HCT116 (cell line): ENCODE measurements around the gene GPT2.

Source experiments
- POLR2A ChIP-seq: IDR thresholded peaks from 2 replicates; pipeline ENCODE4 v1.7.0; 2011; ENCODE audit warnings: borderline replicate concordance; ENCODE audit not compliant: insufficient read depth, insufficient read length; ENCODE audit errors: extremely low read depth
- RAD21 ChIP-seq: IDR thresholded peaks from 2 replicates; pipeline ENCODE4 v1.6.1; 2012; ENCODE audit warnings: low read depth, mild to moderate bottlenecking
- YY1 ChIP-seq: IDR thresholded peaks from 2 replicates; pipeline ENCODE4 v1.6.1; 2011; ENCODE audit warnings: low read length, low read depth, moderate library complexity, mild to moderate bottlenecking; ENCODE audit not compliant: insufficient replicate concordance; ENCODE audit errors: extremely low read depth
- TF ChIP-seq, protein P1 (sequence below), 3 experiments: fragments of 200-600 bp in 1 of 3; sonication (generic) in 1 of 3; IDR thresholded peaks in 2 of 3; conservative IDR thresholded peaks in 1 of 3; 2 replicates each; pipeline ENCODE4 v1.5.1; 2012 to 2017; ENCODE audit warnings: low read depth in 2 of 3, low read length in 2 of 3, antibody characterized with exemption in 1 of 3, borderline replicate concordance in 1 of 3, control low read depth in 1 of 3, mild to moderate bottlenecking in 1 of 3, mixed read lengths in 1 of 3, mixed run types in 1 of 3, moderate library complexity in 1 of 3; ENCODE audit not compliant: insufficient read depth in 1 of 3

DNA sequence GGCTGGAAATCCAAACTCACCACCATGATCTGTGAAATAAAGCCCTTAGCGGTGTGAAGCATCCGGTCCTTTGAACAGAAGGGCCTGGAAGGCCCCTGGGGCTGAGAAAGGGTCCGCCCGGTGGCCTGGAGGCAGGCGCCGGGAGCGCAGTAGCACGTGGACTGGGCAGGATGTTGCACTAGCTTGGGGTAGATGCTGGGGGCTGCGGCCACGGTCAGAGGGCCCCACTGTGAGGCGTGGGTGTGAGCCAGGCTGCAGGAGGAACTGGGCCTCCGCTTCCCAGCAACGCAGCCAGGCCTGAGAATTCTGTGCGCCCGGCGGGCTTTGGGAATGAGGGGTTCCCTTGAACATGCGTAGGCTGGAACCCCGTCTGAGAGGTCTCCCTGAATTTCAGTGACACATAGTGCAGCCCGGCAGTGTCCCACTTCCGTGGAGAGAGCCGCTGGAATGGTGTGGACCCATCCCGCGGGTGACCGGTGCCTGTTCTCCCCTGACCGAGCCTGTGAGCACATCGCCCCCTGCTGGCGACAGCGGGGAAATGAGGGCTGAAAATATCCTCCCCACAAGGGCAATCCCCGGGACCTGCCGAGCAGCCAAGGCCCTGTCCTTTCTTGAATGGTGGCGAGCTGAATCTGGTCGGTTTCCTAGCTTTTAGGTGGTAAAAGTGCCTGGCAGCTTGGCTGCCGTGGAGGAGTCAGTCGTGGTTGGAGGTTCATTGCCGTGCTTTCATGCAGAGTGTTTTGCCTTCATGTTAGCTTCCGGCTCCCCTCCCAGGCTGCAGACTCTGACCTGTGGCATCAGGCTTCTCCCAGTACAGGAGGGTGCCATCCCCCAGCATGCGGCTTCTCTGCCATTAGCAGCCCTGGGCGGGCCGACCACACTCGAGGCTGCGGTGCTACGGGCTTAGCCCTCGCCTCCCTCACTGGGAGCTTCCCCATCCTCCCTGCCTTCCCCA lies 45.5 kb downstream of the GPT2 start:
- TF ChIP-seq YY1, result no peak
- TF ChIP-seq, protein P1, sequence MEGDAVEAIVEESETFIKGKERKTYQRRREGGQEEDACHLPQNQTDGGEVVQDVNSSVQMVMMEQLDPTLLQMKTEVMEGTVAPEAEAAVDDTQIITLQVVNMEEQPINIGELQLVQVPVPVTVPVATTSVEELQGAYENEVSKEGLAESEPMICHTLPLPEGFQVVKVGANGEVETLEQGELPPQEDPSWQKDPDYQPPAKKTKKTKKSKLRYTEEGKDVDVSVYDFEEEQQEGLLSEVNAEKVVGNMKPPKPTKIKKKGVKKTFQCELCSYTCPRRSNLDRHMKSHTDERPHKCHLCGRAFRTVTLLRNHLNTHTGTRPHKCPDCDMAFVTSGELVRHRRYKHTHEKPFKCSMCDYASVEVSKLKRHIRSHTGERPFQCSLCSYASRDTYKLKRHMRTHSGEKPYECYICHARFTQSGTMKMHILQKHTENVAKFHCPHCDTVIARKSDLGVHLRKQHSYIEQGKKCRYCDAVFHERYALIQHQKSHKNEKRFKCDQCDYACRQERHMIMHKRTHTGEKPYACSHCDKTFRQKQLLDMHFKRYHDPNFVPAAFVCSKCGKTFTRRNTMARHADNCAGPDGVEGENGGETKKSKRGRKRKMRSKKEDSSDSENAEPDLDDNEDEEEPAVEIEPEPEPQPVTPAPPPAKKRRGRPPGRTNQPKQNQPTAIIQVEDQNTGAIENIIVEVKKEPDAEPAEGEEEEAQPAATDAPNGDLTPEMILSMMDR (IDR thresholded peaks at IDR 0.05 in 2 of 3, conservative IDR thresholded peaks at IDR 0.05 in 1 of 3; ENCODE audit: borderline replicate concordance in 1 of 3, insufficient read depth in 1 of 3, low read depth in 2 of 3, low read length in 2 of 3), result peak; percentile 55 to 95 (median 93)
- peak; percentile 70 for TF ChIP-seq RAD21
- TF ChIP-seq POLR2A, result no peak
